HEK293 (cell line): ENCODE results near the gene HES7.

Experiments used
- AEBP2 ChIP-seq: fragments of 450-650 bp; formaldehyde crosslinking; IDR thresholded peaks from 2 replicates; pipeline ENCODE4 v1.5.1; 2016; ENCODE audit warnings: missing biosample characterization, missing genetic modification characterization, borderline replicate concordance
- BCL11A ChIP-seq: fragments of 450-650 bp; formaldehyde crosslinking; IDR thresholded peaks from 2 replicates; pipeline ENCODE4 v1.5.1; 2016; ENCODE audit warnings: low read depth, missing biosample characterization, missing genetic modification characterization
- HIC1 ChIP-seq: fragments of 450-650 bp; formaldehyde crosslinking; IDR thresholded peaks from 2 replicates; pipeline ENCODE4 v1.5.1; 2016; ENCODE audit warnings: missing biosample characterization, missing genetic modification characterization
- KLF8 ChIP-seq: fragments of 450-650 bp; formaldehyde crosslinking; IDR thresholded peaks from 2 replicates; pipeline ENCODE4 v1.5.1; 2016; ENCODE audit warnings: missing biosample characterization, missing genetic modification characterization
- PRDM4 ChIP-seq: fragments of 450-650 bp; formaldehyde crosslinking; IDR thresholded peaks from 2 replicates; pipeline ENCODE4 v1.5.1; 2017; ENCODE audit warnings: missing biosample characterization, missing genetic modification characterization
- SCRT2 ChIP-seq: fragments of 450-650 bp; formaldehyde crosslinking; IDR thresholded peaks from 2 replicates; pipeline ENCODE4 v1.5.1; 2016; ENCODE audit warnings: missing biosample characterization, missing genetic modification characterization
- SP2 ChIP-seq: fragments of 450-650 bp; formaldehyde crosslinking; IDR thresholded peaks from 2 replicates; pipeline ENCODE4 v1.5.1; 2016; ENCODE audit warnings: missing biosample characterization, missing genetic modification characterization
- SP3 ChIP-seq: fragments of 450-650 bp; formaldehyde crosslinking; IDR thresholded peaks from 2 replicates; pipeline ENCODE4 v1.5.1; 2016; ENCODE audit warnings: missing biosample characterization, missing genetic modification characterization
- ZBTB11 ChIP-seq: fragments of 450-650 bp; formaldehyde crosslinking; conservative IDR thresholded peaks from 2 replicates; pipeline ENCODE4 v1.5.1; 2016; ENCODE audit warnings: low read depth, missing biosample characterization, missing genetic modification characterization
- ZNF10 ChIP-seq: fragments of 450-650 bp; formaldehyde crosslinking; IDR thresholded peaks from 2 replicates; pipeline ENCODE4 v1.5.1; 2017; ENCODE audit warnings: missing biosample characterization, missing genetic modification characterization
- ZNF138 ChIP-seq: fragments of 450-650 bp; formaldehyde crosslinking; IDR thresholded peaks from 2 replicates; pipeline ENCODE4 v1.5.1; 2016; ENCODE audit warnings: missing biosample characterization, missing genetic modification characterization, borderline replicate concordance
- ZNF155 ChIP-seq: fragments of 450-650 bp; formaldehyde crosslinking; IDR thresholded peaks from 2 replicates; pipeline ENCODE4 v1.5.1; 2016; ENCODE audit warnings: missing biosample characterization, missing genetic modification characterization
- ZNF184 ChIP-seq: fragments of 450-650 bp; IDR thresholded peaks from 2 replicates; pipeline ENCODE4 v1.5.1; 2018; ENCODE audit warnings: missing biosample characterization, mild to moderate bottlenecking, missing genetic modification characterization
- ZNF2 ChIP-seq: fragments of 450-650 bp; formaldehyde crosslinking; IDR thresholded peaks from 2 replicates; pipeline ENCODE4 v1.5.1; 2016; ENCODE audit warnings: missing biosample characterization, missing genetic modification characterization
- ZNF211 ChIP-seq: fragments of 450-650 bp; formaldehyde crosslinking; IDR thresholded peaks from 2 replicates; pipeline ENCODE4 v1.5.1; 2016; ENCODE audit warnings: low read depth, missing biosample characterization, missing genetic modification characterization
- ZNF280C ChIP-seq: fragments of 450-650 bp; formaldehyde crosslinking; IDR thresholded peaks from 2 replicates; pipeline ENCODE4 v1.5.1; 2016; ENCODE audit warnings: missing biosample characterization, missing genetic modification characterization
- ZNF292 ChIP-seq: fragments of 450-650 bp; formaldehyde crosslinking; IDR thresholded peaks from 2 replicates; pipeline ENCODE4 v1.5.1; 2016; ENCODE audit warnings: low read depth, missing biosample characterization, missing genetic modification characterization, borderline replicate concordance
- ZNF311 ChIP-seq: fragments of 450-650 bp; formaldehyde crosslinking; IDR thresholded peaks from 2 replicates; pipeline ENCODE4 v1.5.1; 2017; ENCODE audit warnings: missing biosample characterization, missing genetic modification characterization, borderline replicate concordance
- ZNF341 ChIP-seq: fragments of 450-650 bp; formaldehyde crosslinking; IDR thresholded peaks from 2 replicates; pipeline ENCODE4; 2016; ENCODE audit warnings: low read depth, missing biosample characterization, missing genetic modification characterization
- ZNF350 ChIP-seq: fragments of 450-650 bp; formaldehyde crosslinking; IDR thresholded peaks from 2 replicates; pipeline ENCODE4 v1.5.0; 2017; ENCODE audit warnings: missing biosample characterization, mild to moderate bottlenecking, missing genetic modification characterization
- ZNF473 ChIP-seq: fragments of 450-650 bp; formaldehyde crosslinking; IDR thresholded peaks from 2 replicates; pipeline ENCODE4 v1.5.1; 2017; ENCODE audit warnings: missing biosample characterization, missing genetic modification characterization
- ZNF530 ChIP-seq: fragments of 450-650 bp; formaldehyde crosslinking; IDR thresholded peaks from 2 replicates; pipeline ENCODE4 v1.5.1; 2016; ENCODE audit warnings: low read depth, missing biosample characterization, missing genetic modification characterization
- ZNF561 ChIP-seq: fragments of 450-650 bp; IDR thresholded peaks from 2 replicates; pipeline ENCODE4 v1.5.1; 2018; ENCODE audit warnings: missing biosample characterization, missing genetic modification characterization, borderline replicate concordance
- ZNF571 ChIP-seq: fragments of 450-650 bp; formaldehyde crosslinking; IDR thresholded peaks from 2 replicates; pipeline ENCODE4 v1.5.0; 2017; ENCODE audit warnings: missing biosample characterization, missing genetic modification characterization
- ZNF624 ChIP-seq: fragments of 450-650 bp; formaldehyde crosslinking; IDR thresholded peaks from 2 replicates; pipeline ENCODE4 v1.5.1; 2017; ENCODE audit warnings: missing biosample characterization, missing genetic modification characterization
- ZNF664 ChIP-seq: fragments of 450-650 bp; formaldehyde crosslinking; IDR thresholded peaks from 2 replicates; pipeline ENCODE4 v1.5.1; 2016; ENCODE audit warnings: missing biosample characterization, missing genetic modification characterization
- ZNF768 ChIP-seq: fragments of 450-650 bp; formaldehyde crosslinking; IDR thresholded peaks from 2 replicates; pipeline ENCODE4 v1.5.1; 2018; ENCODE audit warnings: missing biosample characterization, mild to moderate bottlenecking, missing genetic modification characterization
- ZNF837 ChIP-seq: fragments of 450-650 bp; formaldehyde crosslinking; IDR thresholded peaks from 2 replicates; pipeline ENCODE4 v1.5.1; 2016; ENCODE audit warnings: missing biosample characterization, missing genetic modification characterization

The HES7 gene

GRCh38 chr17:8173056-8173870 lies 49.4 kb upstream of the HES7 start (continued):
- TF ChIP-seq ZBTB11 (tag by site-specific recombination) (peak; percentile 74), ZNF664 (tag by site-specific recombination) (no peak), ZNF184 (tag by site-specific recombination) (no peak; the same call in 1 of the 2 replicates), ZNF768 (tag by site-specific recombination) (peak; percentile 97; the same call in 1 of the 2 replicates), ZNF571 (tag by site-specific recombination) (no peak), SCRT2 (tag by site-specific recombination) (peak; percentile 99), ZNF155 (tag by site-specific recombination) (no peak), AEBP2 (no peak), ZNF10 (tag by site-specific recombination) (peak; percentile 88), ZNF624 (tag by site-specific recombination) (no peak; the same call in 1 of the 2 replicates), ZNF280C (tag by site-specific recombination) (no peak), ZNF138 (no peak), ZNF837 (tag by site-specific recombination) (0 out of 2 replicates have a peak, but pooled peaks have one; percentile 56), SP3 (tag by site-specific recombination) (peak; percentile 69), ZNF341 (tag by site-specific recombination) (no peak), HIC1 (tag by site-specific recombination) (peak; percentile 65; the same call in 1 of the 2 replicates), ZNF350 (tag by site-specific recombination) (no peak), ZNF211 (tag by site-specific recombination) (no peak), PRDM4 (peak; percentile 71), BCL11A (tag by site-specific recombination) (no peak), KLF8 (tag by site-specific recombination) (peak; percentile 85), ZNF2 (tag by site-specific recombination) (peak; percentile 98), ZNF473 (tag by site-specific recombination) (no peak), ZNF530 (tag by site-specific recombination) (no peak), ZNF292 (tag by site-specific recombination) (no peak), ZNF311 (no peak), SP2 (tag by site-specific recombination) (peak; percentile 74), ZNF561 (tag by site-specific recombination) (peak; percentile 75; the same call in 1 of the 2 replicates)
